ENCODE data around the gene PARD3. TPM values are rescaled to one million over a fixed set of nuclear protein-coding genes. Genes with fewer than 3 reads are reported as not detected.

Gene PARD3
- total RNA-seq, 4 donors from 2014 or later: 150 to 172 (median 165) TPM

GRCh38 chr10:34094146-34094696 lies 720.9 kb downstream of the PARD3 start:
- DNase-seq (ENCODE audit: low spot score in 2 of 2): peak; percentile 5 to 59
- no peak overlapping the region for H3K4me3 ChIP-seq (ENCODE audit: low read depth, poor library complexity, severe bottlenecking)
- no peak for TF ChIP-seq CTCF (IDR thresholded peaks at IDR 0.05)
- no peak for TF ChIP-seq POLR2A (IDR thresholded peaks at IDR 0.05)
- WGBS, 2 donors: 75 to 83% methylated on average over 7 of the region's 7 CpGs
- intact Hi-C loops (cut with DNase I; ENCODE audit: low total_unique reads): no loop called here

GRCh38 chr10:34092891-34093290 lies 722.2 kb downstream of the PARD3 start:
- TF ChIP-seq CTCF (IDR thresholded peaks at IDR 0.05) (no peak), POLR2A (IDR thresholded peaks at IDR 0.05) (no peak)
- DNase-seq (ENCODE audit: low spot score in 2 of 2): no peak
- no peak overlapping the region for H3K4me3 ChIP-seq (ENCODE audit: low read depth, poor library complexity, severe bottlenecking)
- intact Hi-C loops (cut with DNase I; ENCODE audit: low total_unique reads): no loop called here
- WGBS, 2 donors: 92 to 97% methylated on average over 1 of the region's 1 CpG

- no peak overlapping the region for H3K4me3 ChIP-seq (ENCODE audit: low read depth, poor library complexity, severe bottlenecking)
- intact Hi-C loops (cut with DNase I; ENCODE audit: low total_unique reads): no loop called here
- TF ChIP-seq CTCF (IDR thresholded peaks at IDR 0.05) (no peak), POLR2A (IDR thresholded peaks at IDR 0.05) (no peak)
- peak; percentile 4 to 7 for DNase-seq (ENCODE audit: low spot score in 2 of 2)
- WGBS, 2 donors: 91 to 93% methylated on average over 6 of the region's 6 CpGs
Observed at GRCh38 chr10:34091635-34092195, 723.4 kb downstream of the PARD3 start.

- 90 to 93% methylated on average over 6 of the region's 6 CpGs for WGBS, 2 donors
- no peak overlapping the region for H3K4me3 ChIP-seq (ENCODE audit: low read depth, poor library complexity, severe bottlenecking)
- no peak for TF ChIP-seq CTCF (IDR thresholded peaks at IDR 0.05)
- TF ChIP-seq POLR2A (IDR thresholded peaks at IDR 0.05): no peak
- no peak for DNase-seq (ENCODE audit: low spot score in 2 of 2)
- intact Hi-C loops (cut with DNase I; ENCODE audit: low total_unique reads): no loop called here
Observed at GRCh38 chr10:34089253-34089652, 725.8 kb downstream of the PARD3 start.

GRCh38 chr10:34088208-34088794 lies 726.8 kb downstream of the PARD3 start:
- TF ChIP-seq POLR2A (IDR thresholded peaks at IDR 0.05) (no peak), CTCF (IDR thresholded peaks at IDR 0.05) (no peak)
- 95 to 97% methylated on average over 9 of the region's 9 CpGs for WGBS, 2 donors
- DNase-seq (ENCODE audit: low spot score in 2 of 2): no peak
- no peak overlapping the region for H3K4me3 ChIP-seq (ENCODE audit: low read depth, poor library complexity, severe bottlenecking)
- intact Hi-C loops (cut with DNase I; ENCODE audit: low total_unique reads): no loop called here

- intact Hi-C loops (cut with DNase I; ENCODE audit: low total_unique reads): no loop called here
- WGBS, 2 donors: 86% methylated on average over 3 of the region's 3 CpGs
- no peak for DNase-seq (ENCODE audit: low spot score in 2 of 2)
- TF ChIP-seq CTCF (IDR thresholded peaks at IDR 0.05): no peak
- no peak for TF ChIP-seq POLR2A (IDR thresholded peaks at IDR 0.05)
- H3K4me3 ChIP-seq (ENCODE audit: low read depth, poor library complexity, severe bottlenecking): no peak overlapping the region
Observed at GRCh38 chr10:34087095-34087418, 728.0 kb downstream of the PARD3 start.
